Naive B cell (primary cell): ENCODE measurements around the gene GOLGA6L26. TPM values are rescaled to one million over a fixed set of nuclear protein-coding genes. Genes with fewer than 3 reads are reported as not detected.
"Not testable (repeated sequence)": the region's sequence is repeated elsewhere in the genome, so short reads cannot be mapped to it uniquely, and the experiment has no call there.

Experiments used
- ATAC-seq, 2 donors: fragments of 150-1000 bp; cut with Tn5 transposase; 2 replicates each; pipeline ENCODE4 v1.10.0; 2021; ENCODE audit warnings: low read depth in 2 of 2, mild to moderate bottlenecking in 2 of 2, moderate library complexity in 2 of 2
- DNase-seq: peaks from one replicate; pipeline ENCODE4 v3.0.0; 2022
- H3K27ac Mint-ChIP-seq, 6 donors: one replicate each; pipeline ENCODE4 v1.8.0; 2020 to 2022; ENCODE audit warnings: mild to moderate bottlenecking in 6 of 6, mixed read lengths in 6 of 6, moderate library complexity in 5 of 6, inconsistent platforms in 2 of 6
- H3K27me3 Mint-ChIP-seq, 3 donors: one replicate each; pipeline ENCODE4 v1.8.0; 2021 to 2022; ENCODE audit warnings: mixed read lengths in 3 of 3, mild to moderate bottlenecking in 1 of 3
- H3K36me3 Mint-ChIP-seq, 2 donors: one replicate each; pipeline ENCODE4 v1.8.0; 2020 to 2022; ENCODE audit warnings: mixed read lengths in 2 of 2, inconsistent platforms in 1 of 2, mild to moderate bottlenecking in 1 of 2
- H3K4me1 Mint-ChIP-seq, 3 donors: one replicate each; pipeline ENCODE4 v1.8.0; 2020 to 2022; ENCODE audit warnings: mixed read lengths in 3 of 3, inconsistent platforms in 1 of 3, mild to moderate bottlenecking in 1 of 3, moderate library complexity in 1 of 3
- H3K4me3 Mint-ChIP-seq, 8 donors: one replicate each; pipeline ENCODE4 v1.8.0; 2020 to 2022; ENCODE audit warnings: mild to moderate bottlenecking in 8 of 8, mixed read lengths in 8 of 8, moderate library complexity in 8 of 8, inconsistent platforms in 2 of 8
- H3K9me3 Mint-ChIP-seq, 7 donors: one replicate each; pipeline ENCODE4 v1.8.0; 2020 to 2022; ENCODE audit warnings: mixed read lengths in 7 of 7, mild to moderate bottlenecking in 5 of 7, inconsistent platforms in 2 of 7, moderate library complexity in 1 of 7
- polyA plus RNA-seq, 6 donors: library from polyadenylated mRNA; unstranded; fragments of 300-500 nt; fragmentation: Illumina TruSeq; gene quantifications; one replicate each; pipeline ENCODE4 v1.2.3, GENCODE V29; 2021; ENCODE audit warnings: low read depth in 6 of 6

The GOLGA6L26 gene
- polyA plus RNA-seq, result not detected

- ATAC-seq, H3K27ac Mint-ChIP-seq: not testable (repeated sequence)
Observed at GRCh38 chr15:23334096-23334495, at the start of gene GOLGA6L26. Gene GOLGA6L26, minus strand, starts transcription at chr15:23334196. Its CDS starts 61 bp downstream, at chr15:23334135.

GRCh38 chr15:23381192-23381591, 47.2 kb upstream of the GOLGA6L26 start:
- DNase-seq, H3K36me3 Mint-ChIP-seq, H3K9me3 Mint-ChIP-seq, H3K27me3 Mint-ChIP-seq, ATAC-seq, H3K4me3 Mint-ChIP-seq, H3K4me1 Mint-ChIP-seq, H3K27ac Mint-ChIP-seq: not testable (repeated sequence)

More at GRCh38 chr15:23334096-23334495, at the start of gene GOLGA6L26:
- H3K27me3 Mint-ChIP-seq, H3K4me1 Mint-ChIP-seq, H3K9me3 Mint-ChIP-seq, DNase-seq, H3K36me3 Mint-ChIP-seq, H3K4me3 Mint-ChIP-seq: not testable (repeated sequence)

GRCh38 chr15:23380700-23381099, 46.7 kb upstream of the GOLGA6L26 start:
- not testable (repeated sequence) for ATAC-seq, H3K4me3 Mint-ChIP-seq, H3K9me3 Mint-ChIP-seq

GRCh38 chr15:23378946-23379345, 45.0 kb upstream of the GOLGA6L26 start:
- not testable (repeated sequence) for H3K4me3 Mint-ChIP-seq, H3K4me1 Mint-ChIP-seq, ATAC-seq, H3K27me3 Mint-ChIP-seq, H3K36me3 Mint-ChIP-seq, H3K9me3 Mint-ChIP-seq, H3K27ac Mint-ChIP-seq, DNase-seq

More at GRCh38 chr15:23380700-23381099, 46.7 kb upstream of the GOLGA6L26 start:
- H3K36me3 Mint-ChIP-seq, H3K4me1 Mint-ChIP-seq, H3K27me3 Mint-ChIP-seq, DNase-seq, H3K27ac Mint-ChIP-seq: not testable (repeated sequence)

- not testable (repeated sequence) for H3K27me3 Mint-ChIP-seq, H3K4me3 Mint-ChIP-seq, H3K4me1 Mint-ChIP-seq, H3K27ac Mint-ChIP-seq, H3K36me3 Mint-ChIP-seq, H3K9me3 Mint-ChIP-seq, DNase-seq, ATAC-seq
Observed at GRCh38 chr15:23374226-23374625, 40.2 kb upstream of the GOLGA6L26 start.

- not testable (repeated sequence) for ATAC-seq, H3K36me3 Mint-ChIP-seq
Observed at GRCh38 chr15:23372891-23373600, 39.0 kb upstream of the GOLGA6L26 start.

GRCh38 chr15:23372284-23372683, 38.3 kb upstream of the GOLGA6L26 start:
- no peak overlapping the region for H3K27ac Mint-ChIP-seq
- no peak for ATAC-seq
- H3K4me3 Mint-ChIP-seq, result no peak overlapping the region
- no peaks in the 10 kb centered on the region for H3K36me3 Mint-ChIP-seq
- no peaks in the 10 kb centered on the region for H3K27me3 Mint-ChIP-seq
- H3K4me1 Mint-ChIP-seq, result no peaks in the 10 kb centered on the region
- DNase-seq, result no peak
- H3K9me3 Mint-ChIP-seq, result no peaks in the 10 kb centered on the region

More at GRCh38 chr15:23372891-23373600, 39.0 kb upstream of the GOLGA6L26 start:
- H3K4me1 Mint-ChIP-seq, H3K4me3 Mint-ChIP-seq, H3K9me3 Mint-ChIP-seq, H3K27me3 Mint-ChIP-seq, DNase-seq, H3K27ac Mint-ChIP-seq: not testable (repeated sequence)

- H3K36me3 Mint-ChIP-seq, H3K9me3 Mint-ChIP-seq, H3K27ac Mint-ChIP-seq, H3K27me3 Mint-ChIP-seq, H3K4me1 Mint-ChIP-seq, H3K4me3 Mint-ChIP-seq, ATAC-seq, DNase-seq: not testable (repeated sequence)
Observed at GRCh38 chr15:23371868-23372267, 37.9 kb upstream of the GOLGA6L26 start.

GRCh38 chr15:23371134-23371533, 37.1 kb upstream of the GOLGA6L26 start:
- ATAC-seq, H3K36me3 Mint-ChIP-seq, H3K9me3 Mint-ChIP-seq, H3K27ac Mint-ChIP-seq, H3K4me3 Mint-ChIP-seq, DNase-seq, H3K4me1 Mint-ChIP-seq, H3K27me3 Mint-ChIP-seq: not testable (repeated sequence)

- Mint-ChIP-seq H3K27me3 (no peaks in the 10 kb centered on the region), H3K36me3 (no peaks in the 10 kb centered on the region)
Observed at GRCh38 chr15:23370578-23370977, 36.6 kb upstream of the GOLGA6L26 start.

GRCh38 chr15:23364261-23364660, 30.3 kb upstream of the GOLGA6L26 start:
- H3K4me3 Mint-ChIP-seq, DNase-seq, H3K27me3 Mint-ChIP-seq, H3K9me3 Mint-ChIP-seq, ATAC-seq, H3K4me1 Mint-ChIP-seq, H3K36me3 Mint-ChIP-seq, H3K27ac Mint-ChIP-seq: not testable (repeated sequence)

More at GRCh38 chr15:23370578-23370977, 36.6 kb upstream of the GOLGA6L26 start:
- Mint-ChIP-seq H3K9me3 (no peaks in the 10 kb centered on the region), H3K4me1 (no peaks in the 10 kb centered on the region), H3K4me3 (no peak overlapping the region), H3K27ac (no peak overlapping the region)
- DNase-seq, result no peak
- no peak for ATAC-seq

GRCh38 chr15:23362622-23363021, 28.6 kb upstream of the GOLGA6L26 start:
- ATAC-seq, DNase-seq, H3K4me1 Mint-ChIP-seq, H3K9me3 Mint-ChIP-seq, H3K36me3 Mint-ChIP-seq, H3K27ac Mint-ChIP-seq, H3K4me3 Mint-ChIP-seq, H3K27me3 Mint-ChIP-seq: not testable (repeated sequence)

GRCh38 chr15:23354448-23354847, 20.5 kb upstream of the GOLGA6L26 start, which contains the start of gene GOLGA8S:
Gene GOLGA8S, plus strand, starts transcription at chr15:23354748. Its CDS starts 62 bp downstream, at chr15:23354810.
- H3K9me3 Mint-ChIP-seq, H3K27me3 Mint-ChIP-seq, H3K4me3 Mint-ChIP-seq, ATAC-seq, H3K27ac Mint-ChIP-seq, DNase-seq, H3K36me3 Mint-ChIP-seq, H3K4me1 Mint-ChIP-seq: not testable (repeated sequence)

GRCh38 chr15:23311233-23311632, 22.8 kb downstream of the GOLGA6L26 start:
- peak overlapping the region in 2 of 6 donors; percentile 21 to 47 for H3K27ac Mint-ChIP-seq
- H3K4me1 Mint-ChIP-seq, result peaks cover under 1 to 15% (median 7%) of the 10 kb centered on the region in 3 donors
- H3K27me3 Mint-ChIP-seq, DNase-seq, H3K4me3 Mint-ChIP-seq, ATAC-seq, H3K9me3 Mint-ChIP-seq: not testable (repeated sequence)
- H3K36me3 Mint-ChIP-seq, result peaks cover 0 to 27% of the 10 kb centered on the region in 2 donors
